HCT116 (cell line): ENCODE results near the gene TTLL5. TPM values are rescaled to one million over a fixed set of nuclear protein-coding genes. Genes with fewer than 3 reads are reported as not detected.

Experiments used
- ATAC-seq: fragments of 200-7000 bp; cut with Tn5 transposase; 2 replicates; pipeline ENCODE4 v1.9.1; 2020; ENCODE audit warnings: mild to moderate bottlenecking, moderate library complexity
- BruUV-seq: library from RNA; stranded (reverse); fragments of 400-500 nt; replicated peaks from 2 replicates; lab custom pipeline; 2021; lab: Mats Ljungman, UMichigan
- CTCF ChIA-PET: fragments of 300-600 bp; sonication (Branson Sonifier 250); formaldehyde crosslinking; loops from one replicate; lab custom pipeline; 2021; ENCODE audit warnings: antibody characterized with exemption; lab: Charles Lee
- POLR2A ChIA-PET: fragments of 300-600, 350-600 bp; sonication (Branson Sonifier 250); formaldehyde crosslinking; loops from one replicate; lab custom pipeline; 2021; ENCODE audit warnings: antibody characterized with exemption; lab: Charles Lee
- RAD21 ChIA-PET, 2 experiments: fragments of 300-600 bp; sonication (Branson Sonifier 250); formaldehyde crosslinking; loops; one replicate each; lab custom pipeline; 2023; ENCODE audit warnings: low total read pairs in 2 of 2; ENCODE audit not compliant: uncharacterized antibody in 2 of 2, unreplicated experiment in 2 of 2, low non-redundant PET in 1 of 2; lab: Charles Lee
- DNase-seq: peaks from one replicate; pipeline ENCODE4 v3.0.0-alpha.2; 2010; ENCODE audit warnings: low read depth, low spot score
- H2AFZ ChIP-seq: fragments of 200-600 bp; shearing (Covaris generic), sonication (generic); 2 replicates; pipeline ENCODE4 v1.6.1; 2017; ENCODE audit warnings: low read depth, mixed run types, mixed read lengths, antibody characterized with exemption, low read length; ENCODE audit not compliant: poor library complexity, severe bottlenecking
- H3K27ac ChIP-seq: 2 replicates; pipeline ENCODE4 v1.5.1; 2012; ENCODE audit warnings: low read depth, low read length
- H3K27me3 ChIP-seq: fragments of 200-600 bp; sonication (generic); 2 replicates; pipeline ENCODE4 v1.6.1; 2016; ENCODE audit warnings: mixed run types, low read length, mixed read lengths; ENCODE audit not compliant: insufficient read depth
- H3K36me3 ChIP-seq, 2 experiments: fragments of 200-500 bp in 1 of 2; fragments of 200-600 bp in 1 of 2; sonication (Bioruptor generic) in 1 of 2; sonication (generic) in 1 of 2; 2 replicates each; pipeline versions ENCODE4 v1.5.1 to v1.6.1; 2014 to 2016; ENCODE audit warnings: low read length in 2 of 2, inconsistent platforms in 1 of 2, mixed read lengths in 1 of 2, mixed run types in 1 of 2; ENCODE audit not compliant: insufficient read depth in 2 of 2, control insufficient read depth in 1 of 2
- H3K4me1 ChIP-seq, 2 experiments: fragments of 200-600 bp in 1 of 2; sonication (generic) in 1 of 2; 2 replicates each; pipeline versions ENCODE4 v1.5.1 to v1.6.1; 2012 to 2017; ENCODE audit warnings: low read length in 2 of 2, inconsistent platforms in 1 of 2, mild to moderate bottlenecking in 1 of 2, mixed read lengths in 1 of 2, mixed run types in 1 of 2, moderate library complexity in 1 of 2; ENCODE audit not compliant: insufficient read depth in 2 of 2, control insufficient read depth in 1 of 2
- H3K4me2 ChIP-seq: fragments of 200-600 bp; sonication (generic); 2 replicates; pipeline ENCODE4 v1.6.1; 2017; ENCODE audit warnings: mixed run types, low read length, mixed read lengths
- H3K4me3 ChIP-seq, 2 experiments: fragments of 200-600 bp in 1 of 2; sonication (generic) in 1 of 2; replicated peaks in 1 of 2; 2 replicates each; pipeline ENCODE4 v1.5.1; 2011 to 2016; ENCODE audit warnings: low read length in 2 of 2, control low read depth in 1 of 2, low read depth in 1 of 2, mild to moderate bottlenecking in 1 of 2, mixed read lengths in 1 of 2, mixed run types in 1 of 2
- H3K79me2 ChIP-seq: fragments of 200-600 bp; sonication (generic); 2 replicates; pipeline ENCODE4 v1.6.1; 2017; ENCODE audit warnings: mild to moderate bottlenecking, mixed run types, low read length, moderate library complexity, mixed read lengths; ENCODE audit not compliant: insufficient read depth
- H3K9ac ChIP-seq: fragments of 200-600 bp; sonication (generic); 2 replicates; pipeline ENCODE4 v1.6.1; 2016; ENCODE audit warnings: low read length, mixed read lengths
- H3K9me2 ChIP-seq: fragments of 200-600 bp; sonication (generic), shearing (Covaris generic); 2 replicates; pipeline ENCODE4 v1.6.1; 2017; ENCODE audit warnings: mixed run types, mild to moderate bottlenecking, moderate library complexity; ENCODE audit not compliant: insufficient read depth
- H3K9me3 ChIP-seq, 2 experiments: fragments of 200-500 bp in 1 of 2; fragments of 200-600 bp in 1 of 2; sonication (Bioruptor generic) in 1 of 2; sonication (generic) in 1 of 2; 2 replicates each; pipeline ENCODE4 v1.6.1; 2014 to 2017; ENCODE audit warnings: low read length in 2 of 2, mixed read lengths in 2 of 2, inconsistent platforms in 1 of 2, low read depth in 1 of 2, mild to moderate bottlenecking in 1 of 2, mixed run types in 1 of 2, moderate library complexity in 1 of 2; ENCODE audit not compliant: control insufficient read depth in 1 of 2, insufficient read depth in 1 of 2
- H4K20me1 ChIP-seq: fragments of 200-600 bp; sonication (generic), shearing (Covaris generic); 2 replicates; pipeline ENCODE4 v1.6.1; 2017; ENCODE audit warnings: mixed run types, mild to moderate bottlenecking, moderate library complexity; ENCODE audit not compliant: insufficient read depth
- CTCF ChIP-seq, 3 experiments: fragments of 200-600 bp in 1 of 3; sonication (generic) in 1 of 3; IDR thresholded peaks in 2 of 3; conservative IDR thresholded peaks in 1 of 3; 2 replicates each; pipeline ENCODE4 v1.5.1; 2012 to 2017; ENCODE audit warnings: low read depth in 2 of 3, low read length in 2 of 3, antibody characterized with exemption in 1 of 3, borderline replicate concordance in 1 of 3, control low read depth in 1 of 3, mild to moderate bottlenecking in 1 of 3, mixed read lengths in 1 of 3, mixed run types in 1 of 3, moderate library complexity in 1 of 3; ENCODE audit not compliant: insufficient read depth in 1 of 3
- EGR1 ChIP-seq: IDR thresholded peaks from 2 replicates; pipeline ENCODE4 v1.6.1; 2012; ENCODE audit warnings: low read depth
- ELF1 ChIP-seq: IDR thresholded peaks from 2 replicates; pipeline ENCODE4 v1.6.1; 2012; ENCODE audit warnings: low read depth, borderline replicate concordance
- EZH2 ChIP-seq: fragments of 200-600 bp; sonication (generic); IDR thresholded peaks from 2 replicates; pipeline ENCODE4 v1.6.1; 2017; ENCODE audit warnings: antibody characterized with exemption, mixed run types
- SIN3A ChIP-seq: IDR thresholded peaks from 2 replicates; pipeline ENCODE4 v1.6.1; 2012; ENCODE audit warnings: low read depth
- YY1 ChIP-seq: IDR thresholded peaks from 2 replicates; pipeline ENCODE4 v1.6.1; 2011; ENCODE audit warnings: low read length, low read depth, moderate library complexity, mild to moderate bottlenecking; ENCODE audit not compliant: insufficient replicate concordance; ENCODE audit errors: extremely low read depth
- ZFX ChIP-seq: fragments of 450-650 bp; IDR thresholded peaks from 2 replicates; pipeline ENCODE4 v1.6.1; 2017
- intact Hi-C: fragments of 100-400 bp; cut with micrococcal nuclease; formaldehyde crosslinking; loops from 2 replicates; pipeline ENCODE4 v1.10.0; 2022
- total RNA-seq: library from RNA; stranded (reverse); gene quantifications from one replicate; pipeline ENCODE4 v1.2.1, GENCODE V29; 2021; ENCODE audit not compliant: unreplicated experiment

The TTLL5 gene
- total RNA-seq, 1 experiment from 2014 or later: 26.2 TPM

- RAD21 ChIA-PET: interaction anchor here in 1 of 2 experiments (0.6 kb wide), 1 partner anchor 1071 kb away, joined by 3 read pairs; no protein-coding TSS in a partner anchor
- Histone ChIP-seq H2AFZ (no peak overlapping the region), H3K4me1 (no peaks in the 10 kb centered on the region), H3K9ac (no peak overlapping the region), H3K36me3 (no peaks in the 10 kb centered on the region), H3K9me3 (no peaks in the 10 kb centered on the region), H3K79me2 (no peaks in the 10 kb centered on the region), H3K4me3 (no peak overlapping the region), H3K9me2 (no peaks in the 10 kb centered on the region)
- CTCF ChIA-PET: interaction anchor here (1.5 kb wide), 1 partner anchor 173 kb away, joined by 3 read pairs; no protein-coding TSS in a partner anchor
- no peak for DNase-seq
- POLR2A ChIA-PET: no interaction called here
- TF ChIP-seq EZH2 (no peak), EGR1 (no peak), YY1 (no peak), SIN3A (no peak), ELF1 (no peak), ZFX (no peak), CTCF (IDR thresholded peaks at IDR 0.05 in 2 of 3, conservative IDR thresholded peaks at IDR 0.05 in 1 of 3; ENCODE audit: borderline replicate concordance in 1 of 3, insufficient read depth in 1 of 3, low read depth in 2 of 3, low read length in 2 of 3) (no peak)
- TF ChIP-seq, all 23 proteins: peak for 0
- Histone ChIP-seq H4K20me1 (no peaks in the 10 kb centered on the region), H3K4me2 (no peak overlapping the region), H3K27ac (no peak overlapping the region), H3K27me3 (no peaks in the 10 kb centered on the region)
- BruUV-seq: no TSS peak
- no peak for ATAC-seq
- intact Hi-C loops: no loop called here
Measured at GRCh38 chr14:75804570-75805275, 143.7 kb downstream of the TTLL5 start.
